HG03066 (cell line): ENCODE data around the gene DPP6.
"Not testable (repeated sequence)": the region's sequence is repeated elsewhere in the genome, so short reads cannot be mapped to it uniquely, and the experiment has no call there.

Experiments used
- ATAC-seq: cut with Tn5 transposase; IDR thresholded peaks from one replicate; pipeline ENCODE4 v1.9.1; 2021; ENCODE audit warnings: low read depth; ENCODE audit not compliant: unreplicated experiment

Gene DPP6

GRCh38 chr7:154146707-154147038, 94.5 kb downstream of the DPP6 start:
- not testable (repeated sequence) for ATAC-seq

- ATAC-seq = not testable (repeated sequence)
Measured at GRCh38 chr7:154148791-154149516, 96.8 kb downstream of the DPP6 start.

GRCh38 chr7:154150656-154151055, 98.5 kb downstream of the DPP6 start:
- ATAC-seq = not testable (repeated sequence)

- not testable (repeated sequence) for ATAC-seq
Measured at GRCh38 chr7:154151306-154151705, 99.1 kb downstream of the DPP6 start.

- ATAC-seq = not testable (repeated sequence)
Measured at GRCh38 chr7:154155928-154156327, 103.7 kb downstream of the DPP6 start.

- not testable (repeated sequence) for ATAC-seq
Measured at GRCh38 chr7:154162921-154163320, 110.7 kb downstream of the DPP6 start.

GRCh38 chr7:154163642-154164041, 111.4 kb downstream of the DPP6 start:
- not testable (repeated sequence) for ATAC-seq

- no peak for ATAC-seq
Measured at GRCh38 chr7:154167051-154167450, 114.9 kb downstream of the DPP6 start.

- ATAC-seq = no peak
Measured at GRCh38 chr7:154167807-154168206, 115.6 kb downstream of the DPP6 start.

GRCh38 chr7:154171422-154171821, 119.2 kb downstream of the DPP6 start:
- no peak for ATAC-seq

GRCh38 chr7:154172236-154172635, 120.0 kb downstream of the DPP6 start:
- no peak for ATAC-seq

- no peak for ATAC-seq
Measured at GRCh38 chr7:154177584-154177983, 125.4 kb downstream of the DPP6 start.

- ATAC-seq = no peak
Measured at GRCh38 chr7:154178895-154179294, 126.7 kb downstream of the DPP6 start.

GRCh38 chr7:154183482-154183881, 131.3 kb downstream of the DPP6 start:
- no peak for ATAC-seq

- no peak for ATAC-seq
Measured at GRCh38 chr7:154183946-154184345, 131.7 kb downstream of the DPP6 start.

GRCh38 chr7:154186811-154187210, 134.6 kb downstream of the DPP6 start:
- no peak for ATAC-seq

GRCh38 chr7:154188330-154188729, 136.1 kb downstream of the DPP6 start:
- no peak for ATAC-seq

- no peak for ATAC-seq
Measured at GRCh38 chr7:154195266-154195665, 143.1 kb downstream of the DPP6 start.

GRCh38 chr7:154198481-154198880, 146.3 kb downstream of the DPP6 start:
- ATAC-seq = no peak

- no peak for ATAC-seq
Measured at GRCh38 chr7:154200241-154200640, 148.0 kb downstream of the DPP6 start.

- ATAC-seq = no peak
Measured at GRCh38 chr7:154202002-154202401, 149.8 kb downstream of the DPP6 start.

GRCh38 chr7:154204046-154204445, 151.8 kb downstream of the DPP6 start:
- no peak for ATAC-seq

GRCh38 chr7:154212861-154213260, 160.7 kb downstream of the DPP6 start:
- no peak for ATAC-seq
